Upper lobe of left lung (tissue), 4 donors: ENCODE measurements around the gene ARHGAP8.

ENCODE experiments used
- CTCF ChIP-seq, 6 experiments: fragments of 450-650 bp in 4 of 6; fragments of 200-600 bp in 2 of 6; sonication (generic) in 2 of 6; IDR thresholded peaks; one replicate each; pipeline ENCODE4 v1.5.1; 2016 to 2019; ENCODE audit warnings: antibody characterized with exemption in 6 of 6
- POLR2A ChIP-seq, 4 donors: fragments of 450-650 bp; IDR thresholded peaks; one replicate each; pipeline ENCODE4 v1.5.1; 2016 to 2017; ENCODE audit warnings: antibody characterized with exemption in 4 of 4, mild to moderate bottlenecking in 2 of 4
- POLR2AphosphoS5 ChIP-seq, 2 donors: sonication (generic); formaldehyde crosslinking; IDR thresholded peaks; one replicate each; pipeline ENCODE4 v1.5.1; 2017; ENCODE audit warnings: antibody characterized with exemption in 2 of 2

- TF ChIP-seq CTCF (IDR thresholded peaks at IDR 0.05) (no peak), POLR2A (IDR thresholded peaks at IDR 0.05) (no peak), POLR2AphosphoS5 (IDR thresholded peaks at IDR 0.05) (no peak)
These were observed 32.6 kb upstream of the ARHGAP8 start for GRCh38 chr22:44719586-44720368.
